Esophagus (tissue), 2 donors: Measurements from ENCODE around the gene JOSD1. TPM values are rescaled to one million over a fixed set of nuclear protein-coding genes. Genes with fewer than 3 reads are reported as not detected.
A peak's percentile ranks its signal among the peaks of the same experiment; 100 is the strongest.

Experiments used
- H3K27ac ChIP-seq, 2 donors: one replicate each; pipeline ENCODE4 v1.5.1; 2013; ENCODE audit warnings: low read depth in 2 of 2, mild to moderate bottlenecking in 2 of 2, inconsistent platforms in 1 of 2, low read length in 1 of 2, moderate library complexity in 1 of 2
- H3K27me3 ChIP-seq, 2 donors: one replicate each; pipeline ENCODE4 v1.6.1; 2013; ENCODE audit warnings: low read length in 2 of 2, control low read depth in 1 of 2, mild to moderate bottlenecking in 1 of 2; ENCODE audit not compliant: insufficient read depth in 2 of 2, control insufficient read depth in 1 of 2
- H3K36me3 ChIP-seq, 2 donors: one replicate each; pipeline ENCODE4 v1.6.1; 2013; ENCODE audit warnings: low read length in 1 of 2; ENCODE audit not compliant: control insufficient read depth in 2 of 2, insufficient read depth in 2 of 2
- H3K4me1 ChIP-seq, 2 donors: one replicate each; pipeline ENCODE4 v1.6.1; 2013; ENCODE audit warnings: low read length in 1 of 2; ENCODE audit not compliant: control insufficient read depth in 2 of 2, insufficient read depth in 2 of 2
- H3K4me3 ChIP-seq, 2 donors: one replicate each; pipeline ENCODE4 v1.5.1; 2013; ENCODE audit warnings: low read length in 2 of 2, mild to moderate bottlenecking in 2 of 2, low read depth in 1 of 2, moderate library complexity in 1 of 2
- H3K9me3 ChIP-seq, 2 donors: one replicate each; pipeline ENCODE4 v1.6.1; 2013; ENCODE audit warnings: mild to moderate bottlenecking in 2 of 2, low read depth in 1 of 2, low read length in 1 of 2, moderate library complexity in 1 of 2; ENCODE audit not compliant: control insufficient read depth in 2 of 2, insufficient read depth in 1 of 2
- WGBS, 2 donors: extraction: QIAGEN DNeasy Blood & Tissue Kit; methylation state at CpG; one replicate each; pipeline ENCODE4 v1.1.7; 2013; 5-methylcytosine and 5-hydroxymethylcytosine counted together
- polyA plus RNA-seq, 2 donors: library from polyadenylated mRNA; stranded (reverse); fragments of 200-250 nt; gene quantifications; one replicate each; pipeline ENCODE4 v1.2.3, GENCODE V29; 2013
- donor health status: healthy with polysubstance abuse.
- donor health status: Bipolar disorder and iron deficiency.

Gene JOSD1
- polyA plus RNA-seq, 2 donors, result 9.2 to 16.5 TPM

DNA sequence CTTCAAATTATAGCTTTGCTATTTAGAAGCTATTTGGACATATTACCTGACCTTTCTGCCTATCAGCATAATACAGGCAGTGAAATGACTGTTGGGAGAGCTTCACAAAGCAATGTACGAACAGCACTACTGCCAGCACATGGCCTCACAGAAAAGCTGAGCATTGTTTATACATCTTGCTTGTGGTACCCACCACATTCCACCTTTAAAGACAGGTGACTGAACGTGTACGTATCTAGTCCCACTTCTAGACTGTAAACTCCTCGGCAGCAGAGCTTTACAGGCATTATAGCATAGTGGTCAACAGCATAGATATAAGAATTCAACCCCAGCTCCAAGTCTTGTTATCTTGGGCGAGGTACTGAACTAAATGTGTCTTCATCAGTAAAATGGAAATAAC is 1.6 kb downstream of the JOSD1 start:
- peaks cover 4 to 6% of the 10 kb centered on the region in 2 donors for H3K4me1 ChIP-seq

DNA sequence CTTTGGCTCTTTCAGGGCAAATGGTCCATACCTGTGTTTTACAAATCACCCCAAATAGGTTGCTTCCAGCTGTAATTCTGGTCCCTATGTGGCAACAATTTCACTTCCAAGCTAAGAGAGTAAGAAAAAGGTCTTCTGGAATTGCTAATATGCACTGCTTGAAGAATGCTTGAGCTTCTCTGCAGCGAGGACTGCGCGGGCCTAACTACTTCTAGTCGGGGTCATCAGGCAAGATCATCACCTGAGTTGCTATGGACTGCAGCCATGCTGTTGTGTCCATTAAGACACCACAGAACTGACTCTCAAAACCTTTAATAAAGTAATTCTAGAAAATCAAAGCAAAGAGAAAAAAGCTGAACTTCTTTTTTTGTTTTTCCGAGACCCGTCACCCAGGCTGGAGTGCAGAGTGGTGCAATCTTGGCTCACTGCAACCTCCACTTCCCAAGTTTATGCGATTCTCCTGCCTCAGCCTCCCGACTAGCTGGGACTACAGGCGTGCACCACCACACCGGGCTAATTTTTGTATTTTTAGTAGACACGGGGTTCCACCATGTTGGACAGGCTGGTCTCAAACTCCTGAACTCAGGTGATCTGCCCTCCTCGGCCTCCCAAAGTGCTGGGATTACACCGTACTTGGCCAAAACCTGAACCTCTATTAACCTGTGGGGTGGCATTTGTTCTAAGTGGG is 2.2 kb downstream of the JOSD1 start:
- WGBS, 2 donors, result 92% methylated on average over 13 of the region's 13 CpGs
- Histone ChIP-seq H3K4me3 (peak overlapping the region in 1 of 2 donors; percentile 61), H3K27ac (peak overlapping the region in 1 of 2 donors; percentile 97), H3K4me1 (peaks cover 4 to 6% of the 10 kb centered on the region in 2 donors), H3K27me3 (no peaks in the 10 kb centered on the region), H3K36me3 (no peaks in the 10 kb centered on the region), H3K9me3 (no peaks in the 10 kb centered on the region)

More for the DNA sequence above, 1.6 kb downstream of the JOSD1 start:
- Histone ChIP-seq H3K36me3 (no peaks in the 10 kb centered on the region), H3K9me3 (no peaks in the 10 kb centered on the region), H3K27me3 (no peaks in the 10 kb centered on the region), H3K4me3 (peak overlapping the region in 1 of 2 donors; percentile 61), H3K27ac (peak overlapping the region; percentile 43 to 97)
- WGBS, 2 donors, result 34 to 41% methylated on average over 5 of the region's 5 CpGs

DNA sequence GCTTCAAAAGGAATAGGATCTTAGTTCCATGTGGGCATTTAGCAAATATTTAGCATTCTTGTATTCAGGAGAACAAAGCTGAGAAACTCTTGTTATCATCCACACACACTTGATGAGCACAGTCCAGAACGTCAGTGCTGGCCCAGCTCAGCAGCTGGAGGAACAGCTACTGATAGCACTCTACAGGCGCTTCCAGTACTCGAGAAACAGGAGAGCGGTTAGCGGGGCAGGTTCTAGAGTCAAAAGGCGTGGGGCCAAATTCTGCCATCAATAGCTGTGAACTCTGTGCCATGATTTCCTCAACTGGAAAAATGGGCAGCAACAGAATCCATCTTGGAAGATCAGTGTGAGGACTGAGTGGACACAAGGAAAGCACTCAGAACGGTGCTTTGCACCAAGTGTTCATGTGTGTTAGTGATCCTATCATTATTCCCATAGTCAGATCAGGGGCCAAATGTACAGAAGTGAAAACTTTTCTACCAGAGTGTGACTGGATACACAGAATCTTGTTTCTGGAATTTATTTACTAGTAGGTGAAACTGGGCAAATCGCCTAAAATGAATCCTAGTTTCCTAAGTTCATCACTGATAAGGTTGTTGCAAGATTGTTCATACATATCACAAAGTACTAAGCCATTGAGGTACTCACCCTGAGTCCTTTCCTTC is 3.2 kb downstream of the JOSD1 start:
- peaks cover 0 to 2% of the 10 kb centered on the region in 2 donors for H3K36me3 ChIP-seq
- peaks cover 4 to 6% of the 10 kb centered on the region in 2 donors for H3K4me1 ChIP-seq
- H3K27me3 ChIP-seq, result no peaks in the 10 kb centered on the region
- no peaks in the 10 kb centered on the region for H3K9me3 ChIP-seq
- peak overlapping the region; percentile 83 to 86 for H3K27ac ChIP-seq
- H3K4me3 ChIP-seq, result no peak overlapping the region
- 57 to 61% methylated on average over 8 of the region's 8 CpGs for WGBS, 2 donors

DNA sequence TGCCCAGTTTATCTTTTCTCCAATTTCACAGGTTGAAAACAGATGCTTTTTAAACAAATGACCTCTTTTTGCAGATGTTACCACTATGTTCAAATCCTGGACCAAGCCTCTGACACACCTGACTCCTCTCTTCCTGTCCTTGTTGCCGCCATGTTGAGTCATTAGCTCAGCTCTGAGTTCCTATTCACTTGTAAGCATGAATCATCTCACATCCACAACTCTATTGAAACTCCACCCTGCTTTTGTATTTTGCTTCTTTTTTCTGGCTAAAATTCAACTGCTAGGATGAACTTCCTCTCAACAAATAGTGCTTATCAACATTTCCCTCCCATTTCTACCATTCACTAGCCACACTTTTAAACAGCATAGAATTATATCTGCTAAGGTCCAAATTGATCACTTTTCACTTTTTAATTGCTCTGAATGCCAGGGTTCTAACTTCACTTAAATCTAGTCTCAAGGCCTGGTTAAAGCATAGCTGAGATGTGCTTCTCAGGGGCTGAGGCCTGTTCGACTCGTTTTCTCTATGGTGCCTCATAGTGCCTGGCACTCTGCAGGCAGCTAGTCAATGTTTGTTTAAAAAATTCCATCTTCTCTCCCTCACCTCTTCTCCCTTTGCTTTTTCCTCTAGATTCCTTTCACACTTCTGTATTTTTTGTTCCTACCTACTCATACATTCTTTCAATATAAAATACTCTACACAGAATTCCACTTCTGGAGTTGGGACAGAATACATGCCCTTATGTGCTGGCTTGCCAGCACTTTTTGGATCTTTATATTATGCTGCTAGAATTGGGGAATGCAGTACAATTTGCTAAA is 3.9 kb downstream of the JOSD1 start:
- Histone ChIP-seq H3K27me3 (no peaks in the 10 kb centered on the region), H3K4me1 (peaks cover 4 to 6% of the 10 kb centered on the region in 2 donors), H3K27ac (peak overlapping the region; percentile 86 to 92), H3K4me3 (no peak overlapping the region), H3K9me3 (no peaks in the 10 kb centered on the region), H3K36me3 (peaks cover 0 to 2% of the 10 kb centered on the region in 2 donors)
- WGBS, 2 donors, result 18 to 30% methylated on average over 3 of the region's 3 CpGs

DNA sequence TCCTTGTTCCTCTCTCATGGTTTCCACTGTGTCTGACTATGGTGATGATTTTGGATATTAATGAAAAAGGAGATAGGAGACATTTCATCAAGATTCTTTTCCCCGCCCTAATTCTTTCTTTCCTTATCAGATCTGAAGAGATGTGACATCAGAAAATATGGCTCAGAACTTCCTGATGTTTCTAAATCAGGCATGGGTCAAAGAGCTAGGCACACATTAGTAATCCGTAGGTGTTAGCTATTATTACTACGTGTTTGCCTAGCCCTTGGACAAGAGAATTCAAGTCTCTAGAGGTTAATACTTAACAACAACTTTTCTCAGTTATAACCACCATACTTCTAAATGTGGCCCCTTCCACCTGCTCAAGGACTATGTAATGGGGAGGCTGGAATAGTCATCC is 5.8 kb downstream of the JOSD1 start:
- Histone ChIP-seq H3K27ac (peak overlapping the region in 1 of 2 donors; percentile 8), H3K4me1 (peaks cover 4 to 6% of the 10 kb centered on the region in 2 donors), H3K36me3 (peaks cover 0 to 2% of the 10 kb centered on the region in 2 donors), H3K4me3 (no peak overlapping the region), H3K27me3 (no peaks in the 10 kb centered on the region), H3K9me3 (no peaks in the 10 kb centered on the region)
- 63 to 70% methylated on average over 3 of the region's 3 CpGs for WGBS, 2 donors

DNA sequence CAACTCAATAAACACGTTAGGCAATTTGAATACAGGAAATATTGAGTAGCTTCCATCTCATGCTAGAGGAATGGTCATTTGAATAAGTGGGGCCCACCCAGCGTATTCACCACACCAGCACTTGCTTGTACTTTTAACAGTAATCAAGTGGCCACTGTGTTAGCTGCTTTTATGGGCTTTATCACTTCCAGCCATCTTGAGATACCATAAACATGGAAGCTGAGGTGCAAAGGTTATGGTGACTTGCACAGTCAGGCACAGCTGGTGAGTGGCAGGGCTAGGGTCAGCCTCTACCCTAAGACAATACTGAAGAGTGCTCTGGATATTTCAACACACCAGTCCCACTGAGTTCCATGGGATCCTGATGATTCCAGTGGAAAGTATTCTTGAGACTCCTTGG is 6.7 kb downstream of the JOSD1 start:
- H3K4me3 ChIP-seq, result no peak overlapping the region
- peaks cover 4 to 6% of the 10 kb centered on the region in 2 donors for H3K4me1 ChIP-seq
- H3K9me3 ChIP-seq, result no peaks in the 10 kb centered on the region
- no peaks in the 10 kb centered on the region for H3K27me3 ChIP-seq
- peaks cover 3 to 5% of the 10 kb centered on the region in 2 donors for H3K36me3 ChIP-seq
- no peak overlapping the region for H3K27ac ChIP-seq
- 81 to 87% methylated on average over 2 of the region's 2 CpGs for WGBS, 2 donors

DNA sequence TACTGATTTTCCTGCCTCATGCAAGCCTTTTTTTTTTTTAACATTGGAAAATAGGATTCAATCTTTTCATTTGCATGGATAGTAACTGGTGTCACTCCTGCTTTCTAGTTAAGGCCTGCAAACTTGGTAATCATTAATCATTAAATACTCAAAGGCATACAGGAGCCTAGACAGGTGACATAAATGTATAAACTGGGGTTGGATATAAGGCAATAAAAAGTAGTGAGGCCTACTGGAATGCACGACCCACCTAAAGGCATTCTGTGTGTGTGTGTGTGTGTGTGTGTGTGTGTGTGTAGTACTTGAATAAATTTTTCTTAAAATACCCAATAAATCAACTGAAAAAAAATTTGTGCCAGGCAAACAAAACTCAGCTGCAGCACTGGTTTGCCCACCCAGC is 11.1 kb downstream of the JOSD1 start:
- WGBS, 2 donors, result 69 to 72% methylated on average over 1 of the region's 1 CpG
- Histone ChIP-seq H3K27ac (no peak overlapping the region), H3K36me3 (peaks cover 18 to 26% of the 10 kb centered on the region in 2 donors), H3K27me3 (no peaks in the 10 kb centered on the region), H3K9me3 (no peaks in the 10 kb centered on the region), H3K4me1 (no peaks in the 10 kb centered on the region), H3K4me3 (no peak overlapping the region)

DNA sequence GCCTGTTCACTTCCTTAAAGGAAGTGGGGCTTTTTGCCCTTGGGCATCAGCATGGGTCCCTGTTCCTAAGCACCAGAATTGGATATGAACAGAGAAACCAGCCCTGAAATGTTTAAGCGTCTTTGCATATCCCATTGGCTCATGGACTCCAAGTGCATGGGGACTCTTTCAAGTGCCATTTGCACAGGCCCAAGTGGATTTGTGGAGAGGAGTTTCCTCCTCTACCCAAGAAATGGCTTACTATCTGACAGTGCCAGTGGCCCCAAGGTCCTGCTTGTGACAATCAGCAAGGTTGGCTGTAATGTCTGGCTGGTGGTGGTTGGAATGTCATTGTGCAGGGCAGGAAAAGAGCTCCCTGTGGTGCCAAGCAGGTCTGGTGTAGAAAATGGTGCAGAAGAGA is 15.0 kb downstream of the JOSD1 start:
- WGBS, 2 donors, result 84 to 91% methylated on average over 1 of the region's 1 CpG
- peaks cover 18 to 29% of the 10 kb centered on the region in 2 donors for H3K36me3 ChIP-seq
- peaks cover 0 to 4% of the 10 kb centered on the region in 2 donors for H3K4me1 ChIP-seq
- H3K9me3 ChIP-seq, result no peaks in the 10 kb centered on the region
- H3K27me3 ChIP-seq, result no peaks in the 10 kb centered on the region
- H3K27ac ChIP-seq, result no peak overlapping the region
- no peak overlapping the region for H3K4me3 ChIP-seq

DNA sequence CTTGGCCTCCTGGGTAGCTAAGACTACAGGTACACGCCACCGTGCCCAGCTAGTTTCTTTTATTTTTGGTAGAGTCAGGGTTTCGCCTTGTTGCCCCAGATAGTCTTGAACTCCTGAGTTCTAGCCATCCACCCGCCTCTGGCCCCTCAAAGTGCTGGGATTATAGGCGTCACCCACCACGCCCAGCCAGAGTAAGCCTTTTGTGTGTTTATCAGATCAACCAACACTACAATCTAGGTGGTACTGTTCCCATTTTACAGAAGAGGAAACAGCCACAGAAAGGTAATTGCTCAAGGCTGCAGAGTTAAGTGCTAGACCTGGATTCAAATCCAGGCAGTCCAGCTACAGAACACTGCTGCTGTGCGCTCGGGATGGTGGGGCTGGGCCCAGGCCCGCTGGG is 15.8 kb downstream of the JOSD1 start:
- H3K36me3 ChIP-seq, result peaks cover 18 to 29% of the 10 kb centered on the region in 2 donors
- H3K4me1 ChIP-seq, result peaks cover 0 to 4% of the 10 kb centered on the region in 2 donors
- 86 to 87% methylated on average over 9 of the region's 9 CpGs for WGBS, 2 donors
- no peaks in the 10 kb centered on the region for H3K27me3 ChIP-seq
- H3K4me3 ChIP-seq, result no peak overlapping the region
- no peaks in the 10 kb centered on the region for H3K9me3 ChIP-seq
- H3K27ac ChIP-seq, result no peak overlapping the region
